Endothelial cell of umbilical vein (primary cell): ENCODE results near the gene MRPL9. TPM values are rescaled to one million over a fixed set of nuclear protein-coding genes. Genes with fewer than 3 reads are reported as not detected.

Source experiments
- BruUV-seq: library from RNA; stranded (reverse); fragments of 400-500 nt; replicated peaks from 2 replicates; lab custom pipeline; 2021; lab: Mats Ljungman, UMichigan
- CTCF ChIA-PET: fragments of 300-600, 350-600 bp; sonication (Branson Sonifier 250); formaldehyde crosslinking; loops from one replicate; lab custom pipeline; 2021; ENCODE audit warnings: antibody characterized with exemption, inconsistent platforms; lab: Charles Lee
- POLR2A ChIA-PET: fragments of 300-600, 350-600 bp; sonication (Branson Sonifier 250); formaldehyde crosslinking; loops from one replicate; lab custom pipeline; 2021; ENCODE audit warnings: antibody characterized with exemption, inconsistent platforms; lab: Charles Lee
- DNase-seq: peaks from one replicate; pipeline ENCODE4 v3.0.0-alpha.2; 2011; ENCODE audit warnings: low read depth, low spot score
- FAIRE-seq: peaks from 2 replicates; lab custom pipeline; 2011; peaks lifted over from hg19 to GRCh38; lab: Jason Lieb, UNC
- H2AFZ ChIP-seq: 2 replicates; pipeline ENCODE4 v1.6.0; 2012; ENCODE audit warnings: low read depth, low read length, control low read depth, inconsistent platforms
- H3K27ac ChIP-seq: 2 replicates; pipeline ENCODE4 v1.5.1; 2011; ENCODE audit warnings: low read depth, mild to moderate bottlenecking, control low read depth, low read length, moderate library complexity; ENCODE audit not compliant: insufficient read depth
- H3K27me3 ChIP-seq, 2 experiments: 2 replicates each; pipeline versions ENCODE4 v1.6.0 to v1.6.1; 2011; ENCODE audit warnings: low read length in 2 of 2, mixed read lengths in 1 of 2; ENCODE audit not compliant: control insufficient read depth in 2 of 2, insufficient read depth in 2 of 2
- H3K36me3 ChIP-seq, 2 experiments: 2 replicates in 1 of 2; 3 replicates in 1 of 2; pipeline ENCODE4 v1.5.1; 2011; ENCODE audit warnings: low read length in 2 of 2, mild to moderate bottlenecking in 1 of 2, moderate library complexity in 1 of 2; ENCODE audit not compliant: control insufficient read depth in 2 of 2, insufficient read depth in 2 of 2; ENCODE audit errors: extremely low read depth in 1 of 2
- H3K4me1 ChIP-seq: 3 replicates; pipeline ENCODE4 v1.5.1; 2011; ENCODE audit warnings: mild to moderate bottlenecking, low read length; ENCODE audit not compliant: control insufficient read depth, insufficient read depth; ENCODE audit errors: extremely low read depth
- H3K4me2 ChIP-seq: 2 replicates; pipeline ENCODE4 v1.6.1; 2011; ENCODE audit warnings: low read length, control low read depth, mixed read lengths; ENCODE audit not compliant: insufficient read depth
- H3K4me3 ChIP-seq, 3 experiments: fragments of 200-600 bp in 1 of 3; sonication (generic), shearing (Covaris generic) in 1 of 3; replicated peaks in 1 of 3; 2 replicates each; pipeline ENCODE4 v1.5.1; 2011 to 2016; ENCODE audit warnings: control low read depth in 3 of 3, low read length in 3 of 3, mild to moderate bottlenecking in 2 of 3, inconsistent platforms in 1 of 3, low read depth in 1 of 3, moderate library complexity in 1 of 3; ENCODE audit not compliant: insufficient read depth in 1 of 3
- H3K79me2 ChIP-seq: 2 replicates; pipeline ENCODE4 v1.6.0; 2012; ENCODE audit warnings: low read length, inconsistent platforms; ENCODE audit not compliant: control insufficient read depth, insufficient read depth
- H3K9ac ChIP-seq: replicated peaks from 2 replicates; pipeline ENCODE3; 2011; ENCODE audit warnings: low read length, control low read depth; ENCODE audit not compliant: insufficient read depth; ENCODE audit errors: extremely low read depth
- H3K9me1 ChIP-seq: replicated peaks from 3 replicates; pipeline ENCODE4 v1.6.0; 2011; ENCODE audit warnings: mild to moderate bottlenecking, low read length; ENCODE audit not compliant: control insufficient read depth, insufficient read depth; ENCODE audit errors: extremely low read depth
- H3K9me3 ChIP-seq: replicated peaks from 2 replicates; pipeline ENCODE4 v1.5.1; 2012; ENCODE audit warnings: low read length, inconsistent platforms; ENCODE audit not compliant: control insufficient read depth, insufficient read depth
- H4K20me1 ChIP-seq: replicated peaks from 2 replicates; pipeline ENCODE3; 2011; ENCODE audit warnings: mild to moderate bottlenecking, low read length; ENCODE audit not compliant: control insufficient read depth, insufficient read depth; ENCODE audit errors: extremely low read depth
- CTCF ChIP-seq, 2 donors: IDR thresholded peaks; 1 replicate in 1 of 2; 2 replicates in 1 of 2; pipeline ENCODE4 v1.5.1; 2011; ENCODE audit warnings: low read length in 2 of 2, mild to moderate bottlenecking in 2 of 2, moderate library complexity in 2 of 2, control low read depth in 1 of 2, inconsistent platforms in 1 of 2, low read depth in 1 of 2; ENCODE audit not compliant: insufficient read depth in 1 of 2; ENCODE audit errors: extremely low read depth in 1 of 2
- EZH2 ChIP-seq: IDR thresholded peaks from 2 replicates; pipeline ENCODE4 v1.6.1; 2012; ENCODE audit warnings: borderline replicate concordance, low read depth, mild to moderate bottlenecking, moderate library complexity, low read length, inconsistent platforms; ENCODE audit not compliant: severe bottlenecking
- FOS ChIP-seq: IDR thresholded peaks from 2 replicates; pipeline ENCODE4 v1.6.1; 2011; ENCODE audit warnings: mild to moderate bottlenecking, low read length, moderate library complexity, borderline replicate concordance; ENCODE audit not compliant: insufficient read depth
- JUN ChIP-seq: IDR thresholded peaks from 2 replicates; pipeline ENCODE4 v1.6.1; 2011; ENCODE audit warnings: borderline replicate concordance, low read depth; ENCODE audit not compliant: insufficient read length, insufficient read depth
- MAX ChIP-seq: IDR thresholded peaks from 2 replicates; pipeline ENCODE4 v1.6.1; 2011; ENCODE audit not compliant: insufficient read depth, insufficient read length
- MYC ChIP-seq: IDR thresholded peaks from one replicate; pipeline ENCODE4 v1.6.1; 2011; ENCODE audit warnings: mild to moderate bottlenecking, low read depth, low read length
- POLR2A ChIP-seq: IDR thresholded peaks from 2 replicates; pipeline ENCODE4 v1.6.1; 2012; ENCODE audit warnings: low read depth, mild to moderate bottlenecking, control low read depth, low read length
- POLR2AphosphoS5 ChIP-seq: IDR thresholded peaks from 2 replicates; pipeline ENCODE4 v1.6.1; 2012; ENCODE audit warnings: low read depth, mild to moderate bottlenecking, control low read depth, low read length, moderate library complexity; ENCODE audit not compliant: insufficient read depth
- dilution Hi-C: fragments of 300-500 bp; cut with MboI; formaldehyde crosslinking; loops from one replicate; pipeline ENCODE4 v1.15.0; 2019; ENCODE audit warnings: low sequenced_read_pairs; ENCODE audit not compliant: extremely low pct_ligation_motif_present
- intact Hi-C: fragments of 100-400 bp; cut with micrococcal nuclease; formaldehyde crosslinking; loops from one replicate; pipeline ENCODE4 v1.10.0; 2022
- polyA plus RNA-seq, 4 experiments: library from polyadenylated mRNA; depleted of rRNA in 3 of 4; stranded (reverse) in 3 of 4; unstranded in 1 of 4; fragments of >200 nt; gene quantifications; 2 replicates each; pipeline versions ENCODE4 v1.2.1 to v1.2.3, GENCODE V29; 2011 to 2012; ENCODE audit warnings: missing spikeins in 1 of 4
- total RNA-seq: library from RNA; stranded (reverse); gene quantifications from 2 replicates; pipeline ENCODE4 v1.2.3, GENCODE V29; 2021

MRPL9 gene
- total and polyA plus RNA-seq, 2 donors (not counting 3 experiments of a cell fraction or from before 2014, with no cell fraction given), result 79.1 to 112 TPM

GRCh38 chr1:151720554-151720953 lies 42.7 kb downstream of the MRPL9 start:
- Histone ChIP-seq H2AFZ (no peak overlapping the region), H3K27me3 (peaks cover 57 to 69% of the 10 kb centered on the region in 2 experiments), H3K9me1 (no peaks in the 10 kb centered on the region), H3K79me2 (no peaks in the 10 kb centered on the region), H3K36me3 (no peaks in the 10 kb centered on the region), H3K4me3 (no peak overlapping the region), H4K20me1 (no peaks in the 10 kb centered on the region), H3K4me1 (peaks cover 4% of the 10 kb centered on the region), H3K9me3 (no peaks in the 10 kb centered on the region), H3K9ac (no peak overlapping the region), H3K27ac (no peak overlapping the region), H3K4me2 (no peak overlapping the region)
- TF ChIP-seq EZH2, result no peak
- no peak for TF ChIP-seq POLR2AphosphoS5
- TF ChIP-seq MAX, result no peak
- TF ChIP-seq POLR2A, result no peak
- TF ChIP-seq JUN, result no peak
- TF ChIP-seq MYC, result no peak
- intact Hi-C loops, result no loop called here
- ChIA-PET CTCF (interaction anchor here (1.4 to 2.3 kb wide), 5 partner anchors 12 to 100 kb away, joined by 4 to 6 read pairs (median 5); no protein-coding TSS in a partner anchor), POLR2A (no interaction called here)
- DNase-seq, result no peak
- no TSS peak for BruUV-seq
- no peak for FAIRE-seq
- dilution Hi-C loops, result no loop called here

GRCh38 chr1:151720125-151720524 lies 43.2 kb downstream of the MRPL9 start:
- Histone ChIP-seq H3K4me2 (no peak overlapping the region), H3K36me3 (no peaks in the 10 kb centered on the region), H3K9me1 (no peaks in the 10 kb centered on the region), H2AFZ (no peak overlapping the region), H4K20me1 (no peaks in the 10 kb centered on the region), H3K9ac (no peak overlapping the region), H3K27me3 (peaks cover 60 to 70% of the 10 kb centered on the region in 2 experiments), H3K4me3 (no peak overlapping the region), H3K79me2 (no peaks in the 10 kb centered on the region), H3K4me1 (peaks cover 4% of the 10 kb centered on the region), H3K9me3 (no peaks in the 10 kb centered on the region), H3K27ac (no peak overlapping the region)
- intact Hi-C loops, result no loop called here
- POLR2A ChIA-PET, result no interaction called here
- CTCF ChIA-PET, result interaction anchor here (1.4 to 2.3 kb wide), 5 partner anchors 11 to 99 kb away, joined by 4 to 6 read pairs (median 5); no protein-coding TSS in a partner anchor
- FAIRE-seq (no peak), DNase-seq (no peak)
- no TSS peak for BruUV-seq
- TF ChIP-seq JUN (no peak), FOS (no peak), MYC (no peak), EZH2 (peak; percentile 4), CTCF (IDR thresholded peaks at IDR 0.05; ENCODE audit: extremely low read depth in 1 of 2, insufficient read depth in 1 of 2, low read depth in 1 of 2, low read length in 2 of 2) (no peak)
- dilution Hi-C loops, result no loop called here
